MM.1S (cell line): ENCODE results near the gene MAML1.

Experiments
- DNase-seq: peaks from one replicate; pipeline ENCODE4 v3.0.0-alpha.2; 2015
- H2AFZ ChIP-seq: fragments of 300-600 bp; sonication (generic); 2 replicates; pipeline ENCODE4 v1.6.0; 2016; ENCODE audit warnings: antibody characterized with exemption, low read length
- H3F3A ChIP-seq: fragments of 300-600 bp; sonication (generic); 2 replicates; pipeline ENCODE4 v1.6.1; 2016; ENCODE audit warnings: mild to moderate bottlenecking, antibody characterized with exemption, low read length, moderate library complexity, mixed read lengths; ENCODE audit not compliant: insufficient read depth
- H3K27ac ChIP-seq: fragments of 300-600 bp; sonication (generic); 2 replicates; pipeline ENCODE4 v1.5.1; 2016; ENCODE audit warnings: mild to moderate bottlenecking, low read length
- H3K27me3 ChIP-seq: fragments of 300-600 bp; sonication (generic); replicated peaks from 2 replicates; pipeline ENCODE4 v1.6.0; 2016; ENCODE audit warnings: low read length; ENCODE audit not compliant: insufficient read depth
- H3K36me3 ChIP-seq: fragments of 300-600 bp; sonication (generic); replicated peaks from 2 replicates; pipeline ENCODE4 v1.6.1; 2016; ENCODE audit warnings: mild to moderate bottlenecking, low read length, mixed read lengths; ENCODE audit not compliant: insufficient read depth
- H3K4me1 ChIP-seq: fragments of 300-600 bp; sonication (generic); 2 replicates; pipeline ENCODE4 v1.6.1; 2016; ENCODE audit warnings: low read length, mixed read lengths
- H3K4me2 ChIP-seq: fragments of 300-600 bp; sonication (generic); 2 replicates; pipeline ENCODE4 v1.6.0; 2016; ENCODE audit warnings: low read depth, low read length
- H3K4me3 ChIP-seq: fragments of 300-600 bp; sonication (generic); 2 replicates; pipeline ENCODE4 v1.5.1; 2016; ENCODE audit warnings: low read length, mixed read lengths
- H3K79me2 ChIP-seq: fragments of 300-600 bp; sonication (generic); 2 replicates; pipeline ENCODE4 v1.6.1; 2016; ENCODE audit warnings: mixed run types, low read length, mixed read lengths
- H3K9ac ChIP-seq: fragments of 300-600 bp; sonication (generic); 2 replicates; pipeline ENCODE4 v1.6.1; 2016; ENCODE audit warnings: low read length, mixed read lengths
- H3K9me2 ChIP-seq: fragments of 300-600 bp; sonication (generic); replicated peaks from 2 replicates; pipeline ENCODE4 v1.6.1; 2016; ENCODE audit warnings: mild to moderate bottlenecking, low read length, mixed read lengths; ENCODE audit not compliant: insufficient read depth
- H3K9me3 ChIP-seq: fragments of 300-600 bp; sonication (generic); replicated peaks from 2 replicates; pipeline ENCODE4 v1.6.1; 2016; ENCODE audit warnings: mild to moderate bottlenecking, low read length, mixed read lengths; ENCODE audit not compliant: insufficient read depth
- H4K20me1 ChIP-seq: fragments of 300-600 bp; sonication (generic); 2 replicates; pipeline ENCODE4 v1.6.1; 2016; ENCODE audit warnings: mild to moderate bottlenecking, low read length, moderate library complexity, mixed read lengths; ENCODE audit not compliant: insufficient read depth
- EZH2 ChIP-seq: fragments of 300-600 bp; sonication (generic); optimal IDR thresholded peaks from 2 replicates; pipeline ENCODE3; 2017; ENCODE audit warnings: low read depth, mild to moderate bottlenecking, antibody characterized with exemption, low read length, mixed read lengths
- EZH2phosphoT487 ChIP-seq: fragments of 300-600 bp; sonication (generic); IDR thresholded peaks from 2 replicates; pipeline ENCODE4 v1.6.1; 2018; ENCODE audit warnings: antibody characterized with exemption, low read length
- TF ChIP-seq, protein P1 (sequence below): fragments of 300-600 bp; sonication (generic); IDR thresholded peaks from 2 replicates; pipeline ENCODE4 v1.5.1; 2016; ENCODE audit warnings: antibody characterized with exemption, low read length, mixed read lengths

MAML1 gene

DNA sequence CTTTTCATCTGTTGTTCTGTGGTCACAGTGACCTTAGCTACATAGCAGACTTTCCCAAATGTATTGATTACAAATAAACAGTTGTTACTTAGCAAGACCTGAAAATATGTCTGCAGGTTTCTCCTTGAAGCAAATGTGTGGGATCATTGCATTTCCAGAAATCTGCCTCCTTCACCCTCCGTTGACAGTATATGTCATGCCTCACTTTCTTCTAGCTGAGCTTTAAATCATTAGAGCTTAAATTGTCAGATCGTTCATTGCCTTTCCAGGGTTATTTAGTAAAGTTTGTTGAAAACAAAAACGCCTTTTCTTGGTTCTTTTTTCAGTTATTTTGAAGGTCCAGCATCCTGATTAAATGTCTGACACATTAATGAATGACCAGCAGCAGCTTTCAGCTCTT, 2.3 kb upstream of the MAML1 start:
- peaks cover 31% of the 10 kb centered on the region for H3K4me1 ChIP-seq
- H3K4me2 ChIP-seq, result peak overlapping the region; percentile 84; the same call in 1 of the 2 replicates
- H3K4me3 ChIP-seq, result no peak overlapping the region
- H3K79me2 ChIP-seq, result peaks cover 33% of the 10 kb centered on the region
- H3F3A ChIP-seq, result peaks cover 44% of the 10 kb centered on the region
- H3K9me3 ChIP-seq, result no peaks in the 10 kb centered on the region
- H4K20me1 ChIP-seq, result no peaks in the 10 kb centered on the region
- H3K9ac ChIP-seq, result no peak overlapping the region; the same call in 1 of the 2 replicates
- TF ChIP-seq, protein P1, sequence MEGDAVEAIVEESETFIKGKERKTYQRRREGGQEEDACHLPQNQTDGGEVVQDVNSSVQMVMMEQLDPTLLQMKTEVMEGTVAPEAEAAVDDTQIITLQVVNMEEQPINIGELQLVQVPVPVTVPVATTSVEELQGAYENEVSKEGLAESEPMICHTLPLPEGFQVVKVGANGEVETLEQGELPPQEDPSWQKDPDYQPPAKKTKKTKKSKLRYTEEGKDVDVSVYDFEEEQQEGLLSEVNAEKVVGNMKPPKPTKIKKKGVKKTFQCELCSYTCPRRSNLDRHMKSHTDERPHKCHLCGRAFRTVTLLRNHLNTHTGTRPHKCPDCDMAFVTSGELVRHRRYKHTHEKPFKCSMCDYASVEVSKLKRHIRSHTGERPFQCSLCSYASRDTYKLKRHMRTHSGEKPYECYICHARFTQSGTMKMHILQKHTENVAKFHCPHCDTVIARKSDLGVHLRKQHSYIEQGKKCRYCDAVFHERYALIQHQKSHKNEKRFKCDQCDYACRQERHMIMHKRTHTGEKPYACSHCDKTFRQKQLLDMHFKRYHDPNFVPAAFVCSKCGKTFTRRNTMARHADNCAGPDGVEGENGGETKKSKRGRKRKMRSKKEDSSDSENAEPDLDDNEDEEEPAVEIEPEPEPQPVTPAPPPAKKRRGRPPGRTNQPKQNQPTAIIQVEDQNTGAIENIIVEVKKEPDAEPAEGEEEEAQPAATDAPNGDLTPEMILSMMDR, result no peak
- TF ChIP-seq EZH2 (no peak), EZH2phosphoT487 (no peak)
- H2AFZ ChIP-seq, result no peak overlapping the region
- peak overlapping the region; percentile 19; the same call in 1 of the 2 replicates for H3K27ac ChIP-seq
- no peaks in the 10 kb centered on the region for H3K9me2 ChIP-seq
- DNase-seq, result no peak
- no peaks in the 10 kb centered on the region for H3K27me3 ChIP-seq
- peaks cover 21% of the 10 kb centered on the region; the same call in 1 of the 2 replicates for H3K36me3 ChIP-seq

DNA sequence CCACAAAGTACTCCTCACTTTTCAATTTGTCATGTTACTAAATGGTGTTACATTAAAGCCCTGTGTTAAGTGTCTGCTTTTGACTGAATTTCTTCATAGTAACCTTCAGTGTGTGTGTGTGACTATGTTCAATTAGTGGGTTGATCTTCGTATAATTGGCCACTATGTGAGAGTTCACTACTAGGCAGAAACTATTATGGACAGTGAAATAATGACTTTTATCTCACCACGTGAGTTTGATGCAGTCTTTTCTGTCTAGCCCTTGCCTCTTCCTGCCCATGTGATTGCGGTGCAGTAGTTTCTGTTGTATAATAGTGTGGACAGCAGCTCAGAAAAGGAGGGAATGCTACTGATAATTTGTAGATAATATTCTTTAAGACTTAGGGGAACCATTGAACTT, 1.8 kb upstream of the MAML1 start:
- no peaks in the 10 kb centered on the region for H3K9me2 ChIP-seq
- no peak overlapping the region for H3K4me3 ChIP-seq
- H3K9me3 ChIP-seq, result no peaks in the 10 kb centered on the region
- peaks cover 44% of the 10 kb centered on the region for H3F3A ChIP-seq
- H3K4me2 ChIP-seq, result peak overlapping the region; percentile 84; the same call in 1 of the 2 replicates
- H3K27me3 ChIP-seq, result no peaks in the 10 kb centered on the region
- no peak for TF ChIP-seq EZH2phosphoT487
- DNase-seq, result peak; percentile 49
- peaks cover 31% of the 10 kb centered on the region for H3K4me1 ChIP-seq
- peaks cover 21% of the 10 kb centered on the region; the same call in 1 of the 2 replicates for H3K36me3 ChIP-seq
- peak overlapping the region; percentile 36; the same call in 1 of the 2 replicates for H3K9ac ChIP-seq
- H2AFZ ChIP-seq, result no peak overlapping the region
- peaks cover 38% of the 10 kb centered on the region for H3K79me2 ChIP-seq
- peak overlapping the region; percentile 19; the same call in 1 of the 2 replicates for H3K27ac ChIP-seq
- no peaks in the 10 kb centered on the region for H4K20me1 ChIP-seq

DNA sequence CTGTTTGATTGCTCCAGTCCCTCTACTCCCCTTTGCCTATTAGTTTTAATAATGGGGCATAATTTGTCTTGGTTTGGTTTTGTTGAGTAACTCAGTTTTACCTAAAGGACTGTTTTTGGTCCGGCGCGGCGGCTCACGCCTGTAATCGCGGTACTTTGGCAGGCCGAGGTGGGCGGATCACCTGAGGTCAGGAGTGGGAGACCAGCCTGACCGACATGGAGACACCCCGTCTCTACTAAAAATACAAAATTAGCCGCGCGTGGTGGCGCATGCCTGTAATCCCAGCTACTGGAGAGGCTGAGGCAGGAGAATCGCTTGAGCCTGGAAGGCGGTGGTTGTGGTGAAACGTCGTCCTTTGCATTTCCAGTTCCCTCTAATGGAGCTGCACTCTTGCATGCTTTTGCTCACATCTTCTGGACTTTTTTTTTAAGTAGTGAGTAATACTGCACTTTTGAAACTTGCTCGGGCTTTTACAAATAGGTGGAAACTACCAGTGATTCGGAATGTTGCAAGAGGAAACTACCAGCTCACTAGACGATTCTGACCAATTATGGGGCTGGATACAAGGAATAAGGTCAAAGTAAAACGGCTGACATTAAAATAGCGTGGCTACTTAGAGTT, 721 bp upstream of the MAML1 start:
- H3K4me2 ChIP-seq, result peak overlapping the region; percentile 84
- H3K4me1 ChIP-seq, result peaks cover 31% of the 10 kb centered on the region
- H3K9me2 ChIP-seq, result no peaks in the 10 kb centered on the region
- H3K27ac ChIP-seq, result peak overlapping the region; percentile 62; the same call in 1 of the 2 replicates
- peak overlapping the region; percentile 43; the same call in 1 of the 2 replicates for H2AFZ ChIP-seq
- no peak for TF ChIP-seq EZH2phosphoT487
- TF ChIP-seq EZH2, result no peak
- TF ChIP-seq, protein P1, result no peak
- peak overlapping the region; percentile 36; the same call in 1 of the 2 replicates for H3K9ac ChIP-seq
- H3K4me3 ChIP-seq, result peak overlapping the region; percentile 53
- peaks cover 16% of the 10 kb centered on the region; the same call in 1 of the 2 replicates for H3K36me3 ChIP-seq
- no peaks in the 10 kb centered on the region for H3K9me3 ChIP-seq
- H3F3A ChIP-seq, result peaks cover 44% of the 10 kb centered on the region
- no peak for DNase-seq
- H3K27me3 ChIP-seq, result no peaks in the 10 kb centered on the region
- H3K79me2 ChIP-seq, result peaks cover 48% of the 10 kb centered on the region
- H4K20me1 ChIP-seq, result no peaks in the 10 kb centered on the region
